Panc1 (cell line): ENCODE data around the gene MYO1B.

Source experiments
- POLR2AphosphoS5 ChIP-seq: IDR thresholded peaks from 2 replicates; pipeline ENCODE4 v1.6.1; 2012; ENCODE audit warnings: mild to moderate bottlenecking, low read depth, low read length, moderate library complexity
- SIN3A ChIP-seq: IDR thresholded peaks from 2 replicates; pipeline ENCODE4 v1.6.1; 2012; ENCODE audit warnings: low read depth, mild to moderate bottlenecking, low read length, moderate library complexity, borderline replicate concordance; ENCODE audit not compliant: insufficient read depth
- TF ChIP-seq, protein P1 (sequence below): fragments of 450-650 bp; IDR thresholded peaks from 2 replicates; pipeline ENCODE4 v1.5.1; 2017; ENCODE audit warnings: mild to moderate bottlenecking

DNA sequence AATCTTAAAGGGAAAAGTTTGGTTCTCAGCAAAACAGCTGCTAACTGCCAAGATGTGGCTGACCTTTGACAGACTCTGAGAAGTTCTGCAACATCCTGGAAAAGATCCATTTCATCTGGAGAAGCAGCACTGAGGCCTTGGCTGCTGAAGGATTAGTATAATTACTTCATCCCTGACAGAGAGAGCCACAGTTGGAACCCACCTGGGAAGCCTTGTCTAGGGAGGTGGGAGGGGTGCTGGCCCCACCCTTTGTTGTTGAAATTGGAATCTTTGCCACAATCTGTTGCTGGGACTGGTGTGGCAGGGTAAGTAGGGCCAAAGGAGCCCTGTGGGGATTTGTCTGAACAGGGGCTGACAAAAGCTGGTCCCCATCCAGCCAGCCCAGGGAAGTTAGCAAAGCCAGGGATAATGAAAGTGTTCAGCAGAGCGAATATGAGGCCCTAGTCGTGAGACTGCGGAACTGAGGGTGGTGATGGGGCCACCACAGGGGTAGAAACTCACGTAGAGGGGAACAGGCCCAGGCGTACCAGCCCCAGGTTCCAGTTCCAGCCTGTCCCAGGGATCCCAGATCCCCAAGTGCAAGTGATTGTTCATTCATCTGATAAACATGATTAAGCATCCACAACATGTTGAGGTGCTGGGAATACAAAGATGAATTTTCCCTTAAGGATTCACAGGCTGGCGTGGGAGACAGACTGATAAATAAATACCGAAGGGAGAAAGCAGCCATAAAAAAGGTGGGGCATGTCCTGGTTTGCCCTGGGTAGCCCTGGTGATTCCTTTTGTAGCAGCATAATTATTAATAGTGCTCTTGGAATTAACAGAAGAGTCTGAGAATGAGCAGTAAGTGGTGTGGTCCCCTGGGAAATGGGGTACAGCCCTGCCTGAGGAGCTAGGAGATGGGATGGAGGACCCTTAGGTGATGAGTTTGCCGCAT lies 60.0 kb downstream of the MYO1B start:
- TF ChIP-seq SIN3A (no peak), POLR2AphosphoS5 (no peak)
- TF ChIP-seq, protein P1, sequence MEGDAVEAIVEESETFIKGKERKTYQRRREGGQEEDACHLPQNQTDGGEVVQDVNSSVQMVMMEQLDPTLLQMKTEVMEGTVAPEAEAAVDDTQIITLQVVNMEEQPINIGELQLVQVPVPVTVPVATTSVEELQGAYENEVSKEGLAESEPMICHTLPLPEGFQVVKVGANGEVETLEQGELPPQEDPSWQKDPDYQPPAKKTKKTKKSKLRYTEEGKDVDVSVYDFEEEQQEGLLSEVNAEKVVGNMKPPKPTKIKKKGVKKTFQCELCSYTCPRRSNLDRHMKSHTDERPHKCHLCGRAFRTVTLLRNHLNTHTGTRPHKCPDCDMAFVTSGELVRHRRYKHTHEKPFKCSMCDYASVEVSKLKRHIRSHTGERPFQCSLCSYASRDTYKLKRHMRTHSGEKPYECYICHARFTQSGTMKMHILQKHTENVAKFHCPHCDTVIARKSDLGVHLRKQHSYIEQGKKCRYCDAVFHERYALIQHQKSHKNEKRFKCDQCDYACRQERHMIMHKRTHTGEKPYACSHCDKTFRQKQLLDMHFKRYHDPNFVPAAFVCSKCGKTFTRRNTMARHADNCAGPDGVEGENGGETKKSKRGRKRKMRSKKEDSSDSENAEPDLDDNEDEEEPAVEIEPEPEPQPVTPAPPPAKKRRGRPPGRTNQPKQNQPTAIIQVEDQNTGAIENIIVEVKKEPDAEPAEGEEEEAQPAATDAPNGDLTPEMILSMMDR: no peak
